G401.6 (cell line): ENCODE measurements around the gene TCEAL3.
"Not testable (repeated sequence)": the region's sequence is repeated elsewhere in the genome, so short reads cannot be mapped to it uniquely, and the experiment has no call there.

ENCODE experiments used
- FAIRE-seq: peaks from 2 replicates; lab custom pipeline; 2012; peaks lifted over from hg19 to GRCh38; lab: Jason Lieb, UNC

TCEAL3 gene

DNA sequence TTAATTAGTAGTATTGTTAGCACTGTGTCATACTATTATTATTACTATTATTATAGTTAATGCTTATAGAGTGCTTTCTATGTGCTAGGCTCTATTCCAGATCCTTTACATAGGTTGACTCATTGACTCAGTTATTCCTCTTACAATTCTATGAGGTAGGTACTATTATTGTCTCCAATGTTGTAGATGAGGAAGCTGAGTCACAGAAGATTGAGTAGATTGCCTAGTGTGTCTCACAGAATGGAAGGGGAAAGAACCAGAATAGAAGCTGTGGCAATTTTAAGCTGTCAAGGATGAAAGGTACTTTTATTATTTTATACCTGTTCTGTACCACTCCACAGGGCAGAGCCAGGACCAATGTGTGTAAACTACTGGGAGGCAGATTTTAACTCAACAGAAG is 19.1 kb downstream of the TCEAL3 start:
- FAIRE-seq = no peak

DNA sequence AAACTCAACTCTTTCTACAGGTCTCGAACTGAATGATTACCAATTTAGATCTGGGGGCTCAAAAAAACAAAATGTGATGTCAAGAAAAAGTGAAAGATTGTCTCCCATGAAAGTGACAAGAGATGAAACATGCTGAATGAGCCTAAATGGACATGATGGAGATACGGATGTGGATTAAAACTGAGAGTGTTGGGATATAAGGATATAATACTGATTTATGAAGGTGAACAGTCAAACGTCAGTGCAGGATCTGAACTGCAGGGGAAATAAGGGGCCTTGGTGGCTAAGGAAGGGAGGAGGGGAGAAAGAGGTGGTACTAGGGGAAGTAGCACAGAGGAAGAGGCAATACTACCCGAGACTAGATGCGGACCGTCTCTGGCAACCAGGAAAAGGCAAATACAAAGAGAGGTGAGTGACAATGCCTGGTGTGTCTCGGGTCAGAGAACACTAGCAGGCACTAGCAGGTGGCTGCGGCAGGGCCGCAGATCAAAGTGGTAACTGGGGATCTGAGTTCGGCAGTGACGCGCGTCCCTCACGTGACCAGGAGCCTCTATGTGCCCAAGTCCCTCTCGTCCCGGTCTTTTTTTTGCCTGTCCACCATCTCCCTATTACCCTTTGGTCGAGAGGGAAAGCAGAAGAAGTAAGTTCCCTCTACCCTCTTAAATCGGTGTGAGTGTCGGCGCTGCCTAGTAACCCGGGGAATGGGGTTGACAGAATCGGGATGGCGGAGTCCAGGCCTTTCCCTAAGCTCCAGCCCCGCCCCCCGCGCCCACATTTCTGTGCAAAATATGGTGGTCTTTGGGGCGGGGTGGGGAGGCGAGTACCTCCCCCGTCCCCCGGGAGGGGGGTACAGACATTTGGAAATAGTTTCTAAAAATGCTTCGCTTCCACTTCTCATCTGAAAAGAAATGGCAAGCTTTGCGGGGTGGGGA is 20.9 kb downstream of the TCEAL3 start, which contains the start of gene TCEAL1:
TSS of gene TCEAL1 (plus strand) at position 590 of the 932 bp plus-strand sequence. CDS start 942 bp downstream, outside the sequence.
- FAIRE-seq = no peak

GRCh38 chrX:103629318-103630170 is 21.8 kb downstream of the TCEAL3 start:
- FAIRE-seq = no peak

DNA sequence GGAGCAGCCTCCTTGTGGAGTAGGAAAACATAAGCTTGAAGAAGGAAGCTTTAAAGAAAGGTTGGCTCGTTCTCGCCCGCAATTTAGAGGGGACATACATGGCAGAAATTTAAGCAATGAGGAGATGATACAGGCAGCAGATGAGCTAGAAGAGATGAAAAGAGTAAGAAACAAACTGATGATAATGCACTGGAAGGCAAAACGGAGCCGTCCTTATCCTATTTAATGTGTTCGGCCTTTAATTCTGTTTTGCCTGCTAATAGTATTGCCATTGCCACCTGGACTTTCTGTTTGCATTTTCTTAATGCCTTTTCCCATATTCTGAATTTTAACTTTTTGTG is 22.4 kb downstream of the TCEAL3 start:
- FAIRE-seq = no peak

DNA sequence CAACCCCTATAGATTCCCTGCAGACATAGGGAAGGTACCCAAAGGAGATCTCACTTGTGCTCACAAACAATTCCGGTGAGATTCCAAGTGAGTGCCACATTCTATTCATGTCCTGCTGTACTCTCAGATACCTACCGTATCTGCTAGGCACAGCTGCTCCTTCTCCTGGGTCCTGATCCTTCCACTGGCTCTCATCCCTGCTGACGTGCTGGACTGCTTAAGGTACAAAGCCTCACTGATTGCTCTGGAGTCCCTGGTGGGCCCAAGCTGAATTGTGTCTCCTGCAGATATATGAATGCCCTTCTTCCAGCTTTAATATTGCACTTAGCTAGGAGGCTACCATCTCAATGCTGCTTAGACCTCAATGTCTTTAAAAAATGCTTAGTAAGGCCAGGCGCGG is 23.4 kb downstream of the TCEAL3 start:
- no peak for FAIRE-seq

DNA sequence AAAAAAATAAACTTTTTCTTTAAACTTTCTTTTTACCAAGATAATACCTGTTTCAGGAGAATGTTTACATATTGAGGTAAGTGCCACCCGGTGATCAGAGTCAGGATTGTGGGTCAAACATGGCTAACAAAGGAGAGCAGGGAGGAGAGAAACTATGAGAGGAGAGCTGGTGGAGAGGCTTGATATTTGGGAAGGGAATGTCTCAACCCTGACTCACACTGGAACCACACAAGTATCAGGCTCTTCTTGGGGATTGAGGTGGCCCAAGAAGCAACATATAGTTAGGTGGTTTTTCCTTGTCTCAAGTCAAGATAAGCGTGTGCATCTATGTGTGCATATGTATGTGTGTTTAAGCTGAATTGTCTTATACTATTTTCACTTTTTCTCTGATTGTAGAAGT is 27.7 kb downstream of the TCEAL3 start:
- no peak for FAIRE-seq

- no peak for FAIRE-seq
Measured at GRCh38 chrX:103637604-103638338, 30.0 kb downstream of the TCEAL3 start.

DNA sequence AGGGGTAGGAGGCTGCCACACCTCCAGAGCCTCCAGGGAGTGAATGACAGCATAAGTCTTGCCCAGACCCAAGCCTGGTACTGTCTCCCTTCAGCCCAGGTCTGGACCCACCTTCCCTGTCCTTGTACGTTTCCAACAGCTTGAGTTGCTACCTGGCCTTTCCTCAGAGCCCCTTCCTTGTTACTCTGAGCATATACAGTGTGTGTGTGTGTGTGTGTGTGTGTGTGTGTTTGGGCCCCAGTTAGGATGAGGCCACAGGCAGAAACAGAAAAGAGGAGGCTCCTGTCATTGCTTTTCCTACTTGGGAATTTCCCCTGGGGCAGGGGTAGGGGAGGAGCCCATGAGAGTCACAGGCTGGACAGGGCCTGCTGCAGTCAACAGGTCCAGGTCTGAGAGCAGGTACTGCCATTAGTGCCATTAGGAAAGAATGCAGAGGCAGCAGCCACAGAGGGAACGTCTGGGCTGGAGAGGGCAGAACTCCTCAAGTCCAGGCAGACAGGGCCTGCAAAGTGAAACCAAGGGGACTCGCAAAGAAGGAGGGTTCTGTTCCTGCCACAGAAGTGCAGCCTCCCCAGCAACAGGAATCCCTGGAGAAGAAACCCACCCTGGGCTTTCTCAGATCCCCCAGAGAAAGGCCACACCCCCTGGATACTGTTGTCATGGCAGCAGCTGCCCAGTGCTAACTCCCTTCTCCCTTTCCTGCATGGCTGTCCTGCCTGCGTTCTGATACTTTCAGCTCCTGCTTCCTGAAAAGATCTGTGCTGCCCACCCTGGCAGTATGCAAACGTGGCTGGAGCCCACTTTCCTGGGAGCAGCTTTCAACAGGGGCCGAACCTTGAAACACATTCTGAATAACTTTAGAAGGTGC is 30.9 kb downstream of the TCEAL3 start:
- not testable (repeated sequence) for FAIRE-seq

- no peak for FAIRE-seq
Measured at GRCh38 chrX:103640401-103641155, 32.8 kb downstream of the TCEAL3 start.

- no peak for FAIRE-seq
Measured at GRCh38 chrX:103644125-103644524, 36.4 kb downstream of the TCEAL3 start.

- no peak for FAIRE-seq
Measured at GRCh38 chrX:103647630-103648029, 39.9 kb downstream of the TCEAL3 start.

- FAIRE-seq = no peak
Measured at GRCh38 chrX:103651151-103651773, 43.5 kb downstream of the TCEAL3 start.

DNA sequence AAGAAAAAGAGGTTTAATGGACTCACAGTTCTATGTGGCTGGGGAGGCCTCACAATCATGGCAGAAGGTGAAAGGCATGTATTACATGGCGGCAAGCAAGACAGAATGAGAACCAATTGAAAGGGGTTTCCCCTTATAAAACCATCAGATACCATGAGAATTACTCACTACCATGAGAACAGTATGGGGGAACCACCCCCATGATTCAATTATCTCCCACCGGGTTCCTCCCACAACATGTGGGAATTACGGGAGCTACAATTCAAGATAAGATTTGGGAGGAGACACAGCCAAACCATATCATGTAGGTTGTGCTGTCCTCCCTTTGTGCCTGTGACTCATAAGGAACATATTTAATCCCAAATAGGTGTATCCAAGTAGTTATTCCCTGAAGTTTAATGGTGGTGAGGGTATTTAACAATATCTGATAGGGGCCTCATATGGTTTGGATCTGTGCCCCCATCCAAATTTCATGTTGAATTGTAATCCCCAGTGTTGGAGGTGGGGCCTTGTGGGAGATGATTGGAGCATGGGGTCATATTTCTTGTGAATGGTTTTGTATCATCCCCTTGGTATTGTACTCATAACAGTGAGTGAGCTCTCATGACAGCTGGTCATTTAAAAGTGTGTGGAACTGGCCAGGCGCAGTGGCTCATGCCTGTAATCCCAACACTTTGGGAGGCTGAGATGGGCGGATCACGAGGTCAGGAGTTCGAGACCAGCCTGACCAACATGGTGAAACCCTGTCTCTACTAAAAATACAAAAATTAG is 47.7 kb downstream of the TCEAL3 start:
- not testable (repeated sequence) for FAIRE-seq

DNA sequence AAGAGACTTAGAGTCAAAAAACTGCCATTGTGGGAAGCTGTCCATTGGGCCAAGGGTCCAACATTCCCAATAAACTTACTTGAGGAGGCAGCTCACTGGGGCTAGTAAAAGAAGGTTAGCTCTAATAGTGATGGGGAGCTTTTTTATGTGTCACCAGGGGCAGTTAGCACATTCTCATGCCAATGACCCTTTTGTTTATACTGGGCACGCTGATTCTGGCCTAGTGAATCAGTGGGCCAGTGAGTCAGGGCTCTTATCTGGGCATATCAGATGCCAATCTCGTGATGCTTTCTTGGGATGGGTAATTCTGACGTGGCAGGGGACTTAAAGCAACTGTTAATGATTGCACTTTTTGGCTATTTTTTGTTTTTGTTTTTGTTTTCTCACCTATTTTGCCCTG is 48.9 kb downstream of the TCEAL3 start:
- no peak for FAIRE-seq

DNA sequence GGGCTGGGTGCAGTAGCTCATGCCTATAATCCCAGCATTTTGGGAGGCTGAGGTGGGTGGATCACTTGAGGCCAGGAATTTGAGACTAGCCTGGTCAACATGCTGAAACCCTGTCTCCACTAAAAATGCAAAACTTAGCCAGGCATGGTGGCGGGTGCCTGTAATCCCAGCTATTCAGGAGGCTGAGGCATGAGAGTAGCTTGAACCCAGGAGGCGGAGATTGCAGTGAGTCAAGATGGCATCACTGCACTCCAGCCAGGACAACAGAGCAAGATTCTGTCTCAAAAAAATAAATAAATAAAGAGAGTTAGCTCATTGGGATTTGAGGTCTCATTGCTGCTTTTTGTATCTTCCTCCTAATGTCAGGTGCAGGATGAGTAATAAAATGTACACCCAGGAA is 49.3 kb downstream of the TCEAL3 start:
- FAIRE-seq = not testable (repeated sequence)

- FAIRE-seq = no peak
Measured at GRCh38 chrX:103658681-103659433, 51.1 kb downstream of the TCEAL3 start.

- FAIRE-seq = not testable (repeated sequence)
Measured at GRCh38 chrX:103659460-103659859, 51.7 kb downstream of the TCEAL3 start.
